B cell (primary cell): ENCODE measurements around the gene PRAME. TPM values are rescaled to one million over a fixed set of nuclear protein-coding genes. Genes with fewer than 3 reads are reported as not detected.

Experiments used
- ATAC-seq: fragments of 200-7000 bp; cut with Tn5 transposase; one replicate; pipeline ENCODE4 v1.10.0; 2021; ENCODE audit warnings: low read depth, mild to moderate bottlenecking, moderate number of reproducible peaks, moderate library complexity
- CTCF ChIA-PET: fragments of 350-600 bp; sonication (Branson Sonifier 250); formaldehyde crosslinking; loops from one replicate; lab custom pipeline; 2021; ENCODE audit warnings: antibody characterized with exemption, inconsistent platforms; lab: Charles Lee
- POLR2A ChIA-PET: fragments of 350-600 bp; sonication (Branson Sonifier 250); formaldehyde crosslinking; loops from one replicate; lab custom pipeline; 2021; ENCODE audit warnings: antibody characterized with exemption; lab: Charles Lee
- DNase-seq: peaks from one replicate; pipeline ENCODE4 v3.0.0; 2013
- H2AFZ ChIP-seq: 2 replicates; pipeline ENCODE4 v1.6.1; 2012; ENCODE audit warnings: mild to moderate bottlenecking, low read depth, low read length; ENCODE audit not compliant: insufficient read depth, poor library complexity, severe bottlenecking
- H3K27ac ChIP-seq, 2 donors: 1 replicate in 1 of 2; 2 replicates in 1 of 2; pipeline ENCODE4 v1.5.1; 2012 to 2013; ENCODE audit warnings: low read length in 2 of 2, mild to moderate bottlenecking in 2 of 2, moderate library complexity in 1 of 2
- H3K27me3 ChIP-seq, 4 experiments: fragments of 200-600 bp in 1 of 4; sonication (generic) in 1 of 4; replicated peaks in 1 of 4; 1 replicate in 2 of 4; 2 replicates in 2 of 4; pipeline versions ENCODE4 v1.6.1 to v1.7.0; 2013 to 2016; ENCODE audit warnings: low read length in 3 of 4, mild to moderate bottlenecking in 2 of 4, mixed read lengths in 1 of 4, moderate library complexity in 1 of 4; ENCODE audit not compliant: insufficient read depth in 4 of 4, control insufficient read depth in 3 of 4; ENCODE audit errors: control extremely low read depth in 1 of 4
- H3K36me3 ChIP-seq, 2 experiments: replicated peaks in 1 of 2; 1 replicate in 1 of 2; 2 replicates in 1 of 2; pipeline versions ENCODE4 v1.6.1 to v1.7.1; 2013; ENCODE audit warnings: low read length in 1 of 2; ENCODE audit not compliant: insufficient read depth in 2 of 2, control insufficient read depth in 1 of 2; ENCODE audit errors: control extremely low read depth in 1 of 2, extremely low read depth in 1 of 2
- H3K4me1 ChIP-seq, 2 donors: fragments of 200-600 bp in 1 of 2; sonication (generic) in 1 of 2; 1 replicate in 1 of 2; 2 replicates in 1 of 2; pipeline versions ENCODE4 v1.5.1 to v1.6.1; 2013 to 2017; ENCODE audit warnings: low read length in 2 of 2; ENCODE audit not compliant: control insufficient read depth in 2 of 2, insufficient read depth in 2 of 2
- H3K4me2 ChIP-seq: replicated peaks from 2 replicates; pipeline ENCODE3; 2012; ENCODE audit warnings: mild to moderate bottlenecking, low read depth, low read length; ENCODE audit not compliant: poor library complexity, severe bottlenecking
- H3K4me3 ChIP-seq, 5 experiments: fragments of 200-600 bp in 1 of 5; sonication (generic) in 1 of 5; 1 replicate in 3 of 5; 2 replicates in 2 of 5; pipeline versions ENCODE4 v1.5.1 to v1.7.0; 2011 to 2016; ENCODE audit warnings: low read length in 4 of 5, mild to moderate bottlenecking in 4 of 5, low read depth in 2 of 5, control low read depth in 1 of 5, moderate library complexity in 1 of 5; ENCODE audit not compliant: insufficient read depth in 1 of 5; ENCODE audit errors: control extremely low read depth in 1 of 5, extremely low read depth in 1 of 5
- H3K79me2 ChIP-seq: fragments of 200-600 bp; sonication (generic); one replicate; pipeline ENCODE4 v1.6.0; 2016; ENCODE audit warnings: low read length; ENCODE audit not compliant: control insufficient read depth, insufficient read depth
- H3K9ac ChIP-seq: fragments of 200-600 bp; sonication (generic); 2 replicates; pipeline ENCODE4 v1.6.1; 2017; ENCODE audit warnings: mild to moderate bottlenecking, low read length, moderate library complexity
- H3K9me3 ChIP-seq, 3 donors: one replicate each; pipeline versions ENCODE4 v1.6.1 to v1.7.1; 2013; ENCODE audit warnings: low read length in 2 of 3; ENCODE audit not compliant: control insufficient read depth in 2 of 3, insufficient read depth in 1 of 3; ENCODE audit errors: control extremely low read depth in 1 of 3
- H4K20me1 ChIP-seq: 2 replicates; pipeline ENCODE4 v1.6.0; 2012; ENCODE audit warnings: mild to moderate bottlenecking, low read length; ENCODE audit not compliant: insufficient read depth, control insufficient read depth, poor library complexity, severe bottlenecking
- H3K27ac Mint-ChIP-seq: one replicate; pipeline ENCODE4 v1.8.0; 2021; ENCODE audit warnings: mixed read lengths
- H3K27me3 Mint-ChIP-seq: one replicate; pipeline ENCODE4 v1.8.0; 2021; ENCODE audit warnings: mixed read lengths
- H3K4me1 Mint-ChIP-seq: one replicate; pipeline ENCODE4 v1.8.0; 2021; ENCODE audit warnings: mixed read lengths
- H3K4me3 Mint-ChIP-seq: one replicate; pipeline ENCODE4 v1.8.0; 2021; ENCODE audit warnings: mixed read lengths
- H3K9me3 Mint-ChIP-seq: one replicate; pipeline ENCODE4 v1.8.0; 2022; ENCODE audit warnings: mixed read lengths; ENCODE audit not compliant: insufficient read depth
- CTCF ChIP-seq: fragments of 200-600 bp; IDR thresholded peaks from one replicate; pipeline ENCODE4 v1.8.0; 2022; ENCODE audit warnings: antibody characterized with exemption, mild to moderate bottlenecking
- WGBS: methylation state at CpG from one replicate; pipeline ENCODE4 v1.1.5; 2013; ENCODE audit warnings: missing lambda C conversion rate; ENCODE audit not compliant: insufficient coverage; 5-methylcytosine and 5-hydroxymethylcytosine counted together
- intact Hi-C: fragments of 100-400 bp; cut with micrococcal nuclease; formaldehyde crosslinking; loops from one replicate; pipeline ENCODE4 v1.10.0; 2022
- polyA plus RNA-seq: library from polyadenylated mRNA; depleted of rRNA; stranded (reverse); fragments of >200 nt; gene quantifications from 2 replicates; pipeline ENCODE4 v1.2.3, GENCODE V29; 2012
- small RNA-seq: library from RNA; depleted of rRNA; stranded (forward); fragments of <200 nt; gene quantifications from one replicate; pipeline ENCODE3, GENCODE V24; 2012; ENCODE audit warnings: low replicate concordance, low read depth; ENCODE audit not compliant: insufficient read length
- total RNA-seq, 2 donors: library from RNA; stranded (reverse); fragments of 120-200 nt in 1 of 2; gene quantifications; 1 replicate in 1 of 2; 2 replicates in 1 of 2; pipeline versions ENCODE4 v1.2.3 to v1.2.4, GENCODE V29; 2013 to 2022

PRAME gene
- total and polyA plus RNA-seq, 2 donors (not counting 1 experiment from before 2014, with no cell fraction given), result 0.63 TPM; not detected in 1

DNA sequence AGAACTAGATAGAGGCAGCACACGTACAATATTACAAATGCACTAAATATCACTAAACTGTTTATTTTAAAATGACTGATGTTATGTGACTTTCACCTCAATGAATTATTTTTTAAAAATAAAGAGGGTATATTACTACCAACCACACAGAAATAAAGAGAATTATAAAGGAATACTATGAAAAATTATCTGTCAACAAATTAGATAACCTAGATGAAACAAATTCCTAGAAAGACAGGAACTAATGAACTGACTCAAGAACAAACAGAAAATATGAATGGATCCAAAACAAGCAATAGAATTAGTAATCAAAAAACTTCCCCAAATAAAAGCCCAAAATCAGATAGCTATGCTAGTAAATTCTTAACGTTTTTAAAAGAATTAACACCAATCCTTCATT is 60.8 kb downstream of the PRAME start:
- Histone ChIP-seq H3K36me3 (peaks cover 1 to 8% of the 10 kb centered on the region in 2 experiments), H3K4me3 (no peak overlapping the region), H3K9me3 (no peaks in the 10 kb centered on the region), H3K27ac (no peak overlapping the region), H4K20me1 (no peaks in the 10 kb centered on the region), H3K79me2 (no peaks in the 10 kb centered on the region), H3K4me2 (no peak overlapping the region), H3K9ac (no peak overlapping the region), H3K27me3 (no peaks in the 10 kb centered on the region), H3K4me1 (no peaks in the 10 kb centered on the region), H2AFZ (no peak overlapping the region)
- WGBS, result no CpG with 5 or more reads among the region's 2 CpGs
- intact Hi-C loops, result no loop called here
- ATAC-seq (no peak), DNase-seq (no peak)
- no peak for TF ChIP-seq CTCF
- Mint-ChIP-seq H3K9me3 (no peaks in the 10 kb centered on the region), H3K27ac (no peak overlapping the region), H3K4me1 (peaks cover 3% of the 10 kb centered on the region), H3K27me3 (no peaks in the 10 kb centered on the region), H3K4me3 (no peak overlapping the region)
- CTCF ChIA-PET, result interaction anchor here (1.6 kb wide), 1 partner anchor 10 kb away, joined by 4 read pairs; the partner anchor contains the start of gene ZNF280B
- POLR2A ChIA-PET, result no interaction called here

Small RNAs within 50 kb of the gene (small RNA-seq; reads per million reads assigned to genes)
- gene IGLV2-34, result not detected

Other genes with a start within 250 kb of the PRAME start
- gene ZNF280B, start 50.5 kb downstream of the PRAME start, total RNA-seq, result 2.9 and 3.5 TPM in 2 replicates
- gene ZNF280B, start 50.5 kb downstream of the PRAME start, polyA plus RNA-seq, result 0.67 and 0.88 TPM in 2 replicates
- gene ZNF280A, start 39.0 kb downstream of the PRAME start, total RNA-seq, result not detected in 2 replicates
- gene ZNF280A, start 39.0 kb downstream of the PRAME start, polyA plus RNA-seq, result not detected in 2 replicates
- gene GGTLC2, start 85.3 kb upstream of the PRAME start, total RNA-seq, result not detected in 2 replicates
- gene GGTLC2, start 85.3 kb upstream of the PRAME start, polyA plus RNA-seq, result not detected in 2 replicates